ENCODE results near the gene WIF1. TPM values are rescaled to one million over a fixed set of nuclear protein-coding genes. Genes with fewer than 3 reads are reported as not detected.

WIF1 gene
- total RNA-seq, 1 experiment from 2014 or later, result not detected

- no peak for TF ChIP-seq EZH2 (IDR thresholded peaks at IDR 0.05; ENCODE audit: low read depth)
- TF ChIP-seq CTCF (conservative IDR thresholded peaks at IDR 0.05), result no peak
- H3K9me2 ChIP-seq (ENCODE audit: insufficient read depth), result no peaks in the 10 kb centered on the region
- H3K4me3 ChIP-seq, result no peak overlapping the region
- CTCF ChIA-PET, result no interaction called here
- no peak overlapping the region for H2AFZ ChIP-seq
- no peaks in the 10 kb centered on the region for H3K9me3 ChIP-seq (ENCODE audit: insufficient read depth, low read depth)
- no peaks in the 10 kb centered on the region for H3F3A ChIP-seq (ENCODE audit: insufficient read depth, low read depth)
- no peaks in the 10 kb centered on the region for H4K20me1 ChIP-seq (ENCODE audit: insufficient read depth)
- H3K79me2 ChIP-seq (ENCODE audit: low read depth), result no peaks in the 10 kb centered on the region
- peaks cover 6% of the 10 kb centered on the region; the same call in 1 of the 2 replicates for H3K4me1 ChIP-seq (replicated peaks; ENCODE audit: insufficient read depth)
- no TSS peak for BruUV-seq (replicated peaks)
- intact Hi-C loops (cut with micrococcal nuclease; ENCODE audit: unreplicated experiment), result no loop called here
- no peak overlapping the region for H3K4me2 ChIP-seq
- H3K27me3 ChIP-seq (ENCODE audit: insufficient read depth, low read depth), result no peaks in the 10 kb centered on the region
- POLR2A ChIA-PET (ENCODE audit: unreplicated experiment), result interaction anchor here (0.6 kb wide), 1 partner anchor 15 kb away, joined by 3 read pairs; no protein-coding TSS in a partner anchor
- H3K27ac ChIP-seq, result no peak overlapping the region
- no peak for DNase-seq
- H3K36me3 ChIP-seq (ENCODE audit: low read depth), result no peaks in the 10 kb centered on the region
These were observed 35.3 kb upstream of the WIF1 start for GRCh38 chr12:65156366-65156841.

- BruUV-seq (replicated peaks), result no TSS peak
- POLR2A ChIA-PET (ENCODE audit: unreplicated experiment), result interaction anchor here (0.6 kb wide), 1 partner anchor 15 kb away, joined by 3 read pairs; no protein-coding TSS in a partner anchor
These were observed 34.7 kb upstream of the WIF1 start for GRCh38 chr12:65155784-65156183.

GRCh38 chr12:65152596-65152995 is 31.5 kb upstream of the WIF1 start:
- no peaks in the 10 kb centered on the region for H3K9me2 ChIP-seq (ENCODE audit: insufficient read depth)
- BruUV-seq (replicated peaks), result no TSS peak
- H3K4me2 ChIP-seq, result no peak overlapping the region
- peaks cover 6% of the 10 kb centered on the region; the same call in 1 of the 2 replicates for H3K4me1 ChIP-seq (replicated peaks; ENCODE audit: insufficient read depth)
- no peak overlapping the region for H3K4me3 ChIP-seq
- intact Hi-C loops (cut with micrococcal nuclease; ENCODE audit: unreplicated experiment), result no loop called here
- H3K36me3 ChIP-seq (ENCODE audit: low read depth), result no peaks in the 10 kb centered on the region
- H4K20me1 ChIP-seq (ENCODE audit: insufficient read depth), result no peaks in the 10 kb centered on the region
- ChIA-PET POLR2A (ENCODE audit: unreplicated experiment) (no interaction called here), CTCF (no interaction called here)
- TF ChIP-seq EZH2 (IDR thresholded peaks at IDR 0.05; ENCODE audit: low read depth), result no peak
- no peak for TF ChIP-seq CTCF (conservative IDR thresholded peaks at IDR 0.05)
- H3K27ac ChIP-seq, result no peak overlapping the region
- H3K79me2 ChIP-seq (ENCODE audit: low read depth), result no peaks in the 10 kb centered on the region
- H3F3A ChIP-seq (ENCODE audit: insufficient read depth, low read depth), result no peaks in the 10 kb centered on the region
- no peak overlapping the region for H2AFZ ChIP-seq
- DNase-seq, result no peak
- no peaks in the 10 kb centered on the region; the same call in 1 of the 2 replicates for H3K9me3 ChIP-seq (ENCODE audit: insufficient read depth, low read depth)
- no peaks in the 10 kb centered on the region for H3K27me3 ChIP-seq (ENCODE audit: insufficient read depth, low read depth)

More at GRCh38 chr12:65155784-65156183, 34.7 kb upstream of the WIF1 start:
- Histone ChIP-seq H3K27me3 (ENCODE audit: insufficient read depth, low read depth) (no peaks in the 10 kb centered on the region), H3F3A (ENCODE audit: insufficient read depth, low read depth) (no peaks in the 10 kb centered on the region), H3K4me1 (replicated peaks; ENCODE audit: insufficient read depth) (peaks cover 6% of the 10 kb centered on the region; the same call in 1 of the 2 replicates), H3K36me3 (ENCODE audit: low read depth) (no peaks in the 10 kb centered on the region), H3K79me2 (ENCODE audit: low read depth) (no peaks in the 10 kb centered on the region), H3K27ac (no peak overlapping the region), H3K4me3 (no peak overlapping the region), H4K20me1 (ENCODE audit: insufficient read depth) (no peaks in the 10 kb centered on the region), H3K9me2 (ENCODE audit: insufficient read depth) (no peaks in the 10 kb centered on the region), H3K9me3 (ENCODE audit: insufficient read depth, low read depth) (no peaks in the 10 kb centered on the region), H3K4me2 (no peak overlapping the region), H2AFZ (no peak overlapping the region)
- DNase-seq, result no peak
- intact Hi-C loops (cut with micrococcal nuclease; ENCODE audit: unreplicated experiment), result no loop called here
- CTCF ChIA-PET, result no interaction called here
- no peak for TF ChIP-seq CTCF (conservative IDR thresholded peaks at IDR 0.05)
- TF ChIP-seq EZH2 (IDR thresholded peaks at IDR 0.05; ENCODE audit: low read depth), result no peak

All from PC-9 (cell line).